PC-3 (cell line): ENCODE results near the gene PCK2. TPM values are rescaled to one million over a fixed set of nuclear protein-coding genes. Genes with fewer than 3 reads are reported as not detected.

Experiments
- microRNA-seq: library from miRNA; unstranded; fragments of <30 nt; microRNA quantifications from one replicate; pipeline ENCODE4 v1.1.0, GENCODE V29; 2020; ENCODE audit not compliant: unreplicated experiment
- total RNA-seq: library from RNA; depleted of rRNA; stranded (reverse); fragments of >200 nt; gene quantifications from 2 replicates; pipeline ENCODE4 v1.2.3, GENCODE V29; 2014; rRNA removed

The PCK2 gene
- total RNA-seq, 1 experiment from 2014 or later, result 11.6 TPM

Small RNA genes within 50 kb of the gene (microRNA-seq; reads per million reads assigned to microRNA genes)
- not detected for gene MIR7703

Other genes with a start within 250 kb of the PCK2 start
- 103 and 108 TPM in 2 replicates for gene DHRS4, start 140.5 kb upstream of the PCK2 start, total RNA-seq
- 16.5 and 26.7 TPM in 2 replicates for gene DHRS4L2, start 105.4 kb upstream of the PCK2 start, total RNA-seq
- not detected in 2 replicates for gene CARMIL3, start 42.3 kb upstream of the PCK2 start, total RNA-seq
- gene CPNE6, start 22.7 kb upstream of the PCK2 start, total RNA-seq, result not detected in 2 replicates
- 68.2 and 85.8 TPM in 2 replicates for gene DCAF11, start 20.5 kb downstream of the PCK2 start, total RNA-seq
- gene NRL, start 20.6 kb downstream of the PCK2 start, total RNA-seq, result 1.5 and 1.7 TPM in 2 replicates
- gene FITM1, start 36.3 kb downstream of the PCK2 start, total RNA-seq, result 0.55 TPM in 1 of 2 replicates, not detected in the other
- gene PSME1, start 41.9 kb downstream of the PCK2 start, total RNA-seq, result 140 and 163 TPM in 2 replicates
- 30.1 and 36.7 TPM in 2 replicates for gene EMC9, start 47.3 kb downstream of the PCK2 start, total RNA-seq
- 211 and 297 TPM in 2 replicates for gene PSME2, start 52.3 kb downstream of the PCK2 start, total RNA-seq
- gene RNF31, start 53.2 kb downstream of the PCK2 start, total RNA-seq, result 69.6 and 79.4 TPM in 2 replicates
- 10.5 and 20.6 TPM in 2 replicates for gene IRF9, start 67.0 kb downstream of the PCK2 start, total RNA-seq
- 1.9 and 5.7 TPM in 2 replicates for gene REC8, start 77.8 kb downstream of the PCK2 start, total RNA-seq
- 193 and 211 TPM in 2 replicates for gene IPO4, start 94.5 kb downstream of the PCK2 start, total RNA-seq
- 52.1 and 58.3 TPM in 2 replicates for gene TM9SF1, start 101.1 kb downstream of the PCK2 start, total RNA-seq
- gene TSSK4, start 111.4 kb downstream of the PCK2 start, total RNA-seq, result 0.11 TPM in 1 of 2 replicates, not detected in the other
- gene CHMP4A, start 119.2 kb downstream of the PCK2 start, total RNA-seq, result 58.3 and 67.9 TPM in 2 replicates
- gene MDP1, start 121.8 kb downstream of the PCK2 start, total RNA-seq, result 16.2 and 23.5 TPM in 2 replicates
- 330 and 337 TPM in 2 replicates for gene NEDD8, start 138.1 kb downstream of the PCK2 start, total RNA-seq
- 51.8 and 56.9 TPM in 2 replicates for gene GMPR2, start 138.6 kb downstream of the PCK2 start, total RNA-seq
- gene TINF2, start 148.3 kb downstream of the PCK2 start, total RNA-seq, result 31.7 and 39.8 TPM in 2 replicates
- 2.6 and 3.2 TPM in 2 replicates for gene TGM1, start 168.9 kb downstream of the PCK2 start, total RNA-seq
- 39.2 and 51.5 TPM in 2 replicates for gene RABGGTA, start 177.3 kb downstream of the PCK2 start, total RNA-seq
- 15.8 and 15.9 TPM in 2 replicates for gene DHRS1, start 205.5 kb downstream of the PCK2 start, total RNA-seq
- 30.4 and 35.5 TPM in 2 replicates for gene NOP9, start 205.5 kb downstream of the PCK2 start, total RNA-seq
- not detected in 2 replicates for gene CIDEB, start 213.7 kb downstream of the PCK2 start, total RNA-seq
- 9.3 and 19.3 TPM in 2 replicates for gene LTB4R2, start 215.8 kb downstream of the PCK2 start, total RNA-seq
- gene LTB4R, start 217.2 kb downstream of the PCK2 start, total RNA-seq, result 11.6 and 13.1 TPM in 2 replicates
- gene ADCY4, start 240.8 kb downstream of the PCK2 start, total RNA-seq, result 0.04 TPM in 1 of 2 replicates, not detected in the other
- gene RIPK3, start 245.7 kb downstream of the PCK2 start, total RNA-seq, result not detected in 2 replicates